Prostate gland (tissue), 2 donors: ENCODE results near the gene LPXN. TPM values are rescaled to one million over a fixed set of nuclear protein-coding genes. Genes with fewer than 3 reads are reported as not detected.

ENCODE experiments used
- DNase-seq: peaks from one replicate; pipeline ENCODE4 v3.0.0-alpha.2; 2019; ENCODE audit warnings: low spot score
- H3K27ac ChIP-seq, 2 donors: fragments of 200-600 bp; sonication (generic); 2 replicates each; pipeline ENCODE4 v1.5.1; 2017 to 2019
- H3K27me3 ChIP-seq: fragments of 200-600 bp; sonication (generic); replicated peaks from 2 replicates; pipeline ENCODE4 v1.5.1; 2019; ENCODE audit not compliant: insufficient read depth
- H3K36me3 ChIP-seq, 2 donors: fragments of 200-600 bp; sonication (generic); 1 replicate in 1 of 2; 2 replicates in 1 of 2; pipeline versions ENCODE4 v1.5.1 to v1.8.1; 2017 to 2019
- H3K4me1 ChIP-seq: fragments of 200-600 bp; sonication (generic); replicated peaks from 2 replicates; pipeline ENCODE4 v1.5.1; 2019
- H3K4me3 ChIP-seq, 2 donors: fragments of 200-600 bp; sonication (generic); 2 replicates each; pipeline ENCODE4 v1.5.1; 2017 to 2019
- H3K9me3 ChIP-seq: fragments of 200-600 bp; sonication (generic); 2 replicates; pipeline ENCODE4 v1.5.1; 2017
- POLR2A ChIP-seq: fragments of 450-650 bp; IDR thresholded peaks from one replicate; pipeline ENCODE4 v1.6.1; 2016; ENCODE audit warnings: antibody characterized with exemption, mild to moderate bottlenecking
- POLR2AphosphoS5 ChIP-seq: sonication (generic); formaldehyde crosslinking; IDR thresholded peaks from one replicate; pipeline ENCODE4 v1.6.1; 2017; ENCODE audit warnings: antibody characterized with exemption
- WGBS: methylation state at CpG from one replicate; pipeline ENCODE4 v1.1.5; 2018; 5-methylcytosine and 5-hydroxymethylcytosine counted together
- intact Hi-C: fragments of 100-400 bp; cut with DNase I; formaldehyde crosslinking; loops from one replicate; pipeline ENCODE4 v1.14.2; 2022
- total RNA-seq, 2 donors: library from RNA; depleted of rRNA; stranded (reverse); fragments of >200 nt; gene quantifications; one replicate each; pipeline ENCODE4 v1.1.0, GENCODE V29; 2016
- TF ChIP-seq, protein P1 (sequence below), 4 experiments: fragments of 200-600 bp in 2 of 4; fragments of 450-650 bp in 2 of 4; sonication (generic) in 2 of 4; IDR thresholded peaks; 1 replicate in 3 of 4; 2 replicates in 1 of 4; pipeline ENCODE4 v1.5.1; 2016 to 2019; ENCODE audit warnings: antibody characterized with exemption in 4 of 4, mild to moderate bottlenecking in 2 of 4, moderate library complexity in 2 of 4

The LPXN gene
- total RNA-seq, 2 donors from 2014 or later: 5.4 to 9.4 TPM

- no peaks in the 10 kb centered on the region for H3K27me3 ChIP-seq
- H3K27ac ChIP-seq: no peak overlapping the region
- no peak overlapping the region for H3K4me3 ChIP-seq
- 54% methylated on average over 2 of the region's 2 CpGs for WGBS
- H3K4me1 ChIP-seq: no peaks in the 10 kb centered on the region
- H3K9me3 ChIP-seq: no peaks in the 10 kb centered on the region
- H3K36me3 ChIP-seq: no peaks in the 10 kb centered on the region
- TF ChIP-seq POLR2A: no peak
- TF ChIP-seq, protein P1, sequence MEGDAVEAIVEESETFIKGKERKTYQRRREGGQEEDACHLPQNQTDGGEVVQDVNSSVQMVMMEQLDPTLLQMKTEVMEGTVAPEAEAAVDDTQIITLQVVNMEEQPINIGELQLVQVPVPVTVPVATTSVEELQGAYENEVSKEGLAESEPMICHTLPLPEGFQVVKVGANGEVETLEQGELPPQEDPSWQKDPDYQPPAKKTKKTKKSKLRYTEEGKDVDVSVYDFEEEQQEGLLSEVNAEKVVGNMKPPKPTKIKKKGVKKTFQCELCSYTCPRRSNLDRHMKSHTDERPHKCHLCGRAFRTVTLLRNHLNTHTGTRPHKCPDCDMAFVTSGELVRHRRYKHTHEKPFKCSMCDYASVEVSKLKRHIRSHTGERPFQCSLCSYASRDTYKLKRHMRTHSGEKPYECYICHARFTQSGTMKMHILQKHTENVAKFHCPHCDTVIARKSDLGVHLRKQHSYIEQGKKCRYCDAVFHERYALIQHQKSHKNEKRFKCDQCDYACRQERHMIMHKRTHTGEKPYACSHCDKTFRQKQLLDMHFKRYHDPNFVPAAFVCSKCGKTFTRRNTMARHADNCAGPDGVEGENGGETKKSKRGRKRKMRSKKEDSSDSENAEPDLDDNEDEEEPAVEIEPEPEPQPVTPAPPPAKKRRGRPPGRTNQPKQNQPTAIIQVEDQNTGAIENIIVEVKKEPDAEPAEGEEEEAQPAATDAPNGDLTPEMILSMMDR (IDR thresholded peaks at IDR 0.05): no peak
- TF ChIP-seq POLR2AphosphoS5: no peak
- no peak for DNase-seq
- intact Hi-C loops: no loop called here
Observed at GRCh38 chr11:58561394-58562098, 14.1 kb downstream of the LPXN start.

DNA sequence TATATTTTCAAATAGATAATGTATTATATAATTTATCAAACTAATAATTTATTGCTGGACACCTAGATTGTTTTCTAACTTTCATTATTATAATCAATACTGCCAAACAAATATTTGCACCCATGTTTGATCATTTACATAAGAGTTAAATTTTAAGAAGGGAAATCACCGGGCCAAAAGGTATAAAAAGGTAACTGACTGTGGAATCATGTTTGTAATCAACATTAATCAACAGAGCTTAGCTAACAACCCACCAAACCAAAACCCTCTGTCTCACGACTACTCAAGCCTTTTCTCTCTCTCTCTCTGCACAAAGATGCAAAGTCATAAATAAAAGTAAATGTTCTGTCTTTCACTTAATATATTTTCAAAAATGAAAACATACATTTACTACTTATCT is 14.8 kb downstream of the LPXN start:
- 53% methylated on average over 2 of the region's 2 CpGs for WGBS
- no peaks in the 10 kb centered on the region for H3K36me3 ChIP-seq
- intact Hi-C loops: no loop called here

DNA sequence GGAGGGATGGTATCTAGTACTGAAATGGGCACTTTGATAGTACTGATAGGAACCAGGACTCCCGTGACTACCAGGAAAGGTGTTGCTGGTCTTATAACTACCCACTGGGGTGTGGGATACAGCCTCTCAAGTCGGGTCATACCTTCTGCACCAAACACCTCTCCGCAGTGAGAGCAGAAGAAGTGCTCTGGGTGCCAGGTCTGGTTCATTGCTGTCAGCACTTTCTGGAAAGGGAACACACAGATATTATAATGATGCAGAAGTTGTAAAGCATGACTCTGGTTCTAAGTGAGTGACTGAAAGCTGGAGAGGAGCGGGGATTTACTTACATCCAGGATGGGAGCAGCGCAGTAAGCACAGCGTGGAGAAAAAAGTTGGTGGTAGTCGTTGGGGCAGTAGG is 26.0 kb downstream of the LPXN start:
- no peaks in the 10 kb centered on the region for H3K27me3 ChIP-seq
- no peak overlapping the region for H3K27ac ChIP-seq
- no peak overlapping the region for H3K4me3 ChIP-seq
- intact Hi-C loops: no loop called here
- H3K9me3 ChIP-seq: no peaks in the 10 kb centered on the region
- H3K4me1 ChIP-seq: no peaks in the 10 kb centered on the region
- TF ChIP-seq POLR2A: no peak
- TF ChIP-seq, protein P1 (IDR thresholded peaks at IDR 0.05): no peak
- TF ChIP-seq POLR2AphosphoS5: no peak
- 94% methylated on average over 7 of the region's 7 CpGs for WGBS
- DNase-seq: no peak
- peaks cover 5 to 15% of the 10 kb centered on the region in 2 donors for H3K36me3 ChIP-seq

More for the DNA sequence above, 14.8 kb downstream of the LPXN start:
- H3K4me1 ChIP-seq: no peaks in the 10 kb centered on the region
- H3K9me3 ChIP-seq: no peaks in the 10 kb centered on the region
- H3K27me3 ChIP-seq: no peaks in the 10 kb centered on the region
- TF ChIP-seq POLR2AphosphoS5 (no peak), POLR2A (no peak)
- TF ChIP-seq, protein P1 (IDR thresholded peaks at IDR 0.05): no peak
- H3K4me3 ChIP-seq: no peak overlapping the region
- no peak overlapping the region for H3K27ac ChIP-seq
- no peak for DNase-seq

DNA sequence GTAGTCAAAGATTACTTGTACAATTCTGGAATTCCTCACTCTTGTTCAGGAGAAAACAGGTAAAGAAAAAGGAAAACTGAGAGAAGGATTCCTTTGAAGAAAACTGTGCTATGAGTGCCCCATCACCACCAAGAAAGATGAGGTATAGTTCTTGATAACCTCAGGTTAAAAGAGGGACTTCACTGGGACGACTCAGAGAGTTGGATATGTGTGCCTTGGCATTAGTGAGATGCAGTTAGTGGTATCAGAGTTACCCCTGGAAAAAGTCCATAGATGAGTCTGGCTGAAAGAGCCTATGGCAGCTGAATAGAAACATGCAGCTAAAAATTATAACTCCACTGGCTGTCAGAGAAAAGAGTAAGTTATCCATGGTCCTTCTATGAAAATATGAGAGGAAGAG is 28.8 kb downstream of the LPXN start:
- no peak for DNase-seq
- Histone ChIP-seq H3K36me3 (peaks cover 5 to 8% of the 10 kb centered on the region in 2 donors), H3K4me3 (no peak overlapping the region), H3K27ac (no peak overlapping the region), H3K4me1 (no peaks in the 10 kb centered on the region), H3K9me3 (no peaks in the 10 kb centered on the region), H3K27me3 (no peaks in the 10 kb centered on the region)
- no peak for TF ChIP-seq POLR2A
- TF ChIP-seq, protein P1 (IDR thresholded peaks at IDR 0.05): no peak
- TF ChIP-seq POLR2AphosphoS5: no peak
- WGBS: 100% methylated on average over 1 of the region's 1 CpG
- intact Hi-C loops: no loop called here

- 96% methylated on average over 24 of the region's 25 CpGs for WGBS
- Histone ChIP-seq H3K4me1 (no peaks in the 10 kb centered on the region), H3K36me3 (no peaks in the 10 kb centered on the region)
Observed at GRCh38 chr11:58531865-58532341, 43.8 kb downstream of the LPXN start.

More at GRCh38 chr11:58531865-58532341, 43.8 kb downstream of the LPXN start:
- intact Hi-C loops: no loop called here
- TF ChIP-seq, protein P1 (IDR thresholded peaks at IDR 0.05): no peak
- TF ChIP-seq POLR2A: no peak
- TF ChIP-seq POLR2AphosphoS5: no peak
- H3K27ac ChIP-seq: no peak overlapping the region
- H3K9me3 ChIP-seq: no peaks in the 10 kb centered on the region
- no peak overlapping the region for H3K4me3 ChIP-seq
- no peaks in the 10 kb centered on the region for H3K27me3 ChIP-seq
- DNase-seq: no peak
